Panc1 (cell line): ENCODE data around the gene C5AR1. TPM values are rescaled to one million over a fixed set of nuclear protein-coding genes. Genes with fewer than 3 reads are reported as not detected.
"Not testable (repeated sequence)": the region's sequence is repeated elsewhere in the genome, so short reads cannot be mapped to it uniquely, and the experiment has no call there.

Source experiments
- ATAC-seq: fragments of 200-7000 bp; cut with Tn5 transposase; 2 replicates; pipeline ENCODE4 v1.9.1; 2020; ENCODE audit warnings: mild to moderate bottlenecking, moderate library complexity
- BruUV-seq: library from RNA; stranded (reverse); fragments of 400-500 nt; replicated peaks from 2 replicates; lab custom pipeline; 2021; lab: Mats Ljungman, UMichigan
- CTCF ChIA-PET: fragments of 300-600 bp; sonication (Branson Sonifier 250); formaldehyde crosslinking; loops from one replicate; lab custom pipeline; 2022; ENCODE audit warnings: antibody characterized with exemption; lab: Charles Lee
- POLR2A ChIA-PET: fragments of 300-600 bp; sonication (Branson Sonifier 250); formaldehyde crosslinking; loops from one replicate; lab custom pipeline; 2022; ENCODE audit warnings: antibody characterized with exemption; lab: Charles Lee
- DNase-seq: peaks from one replicate; pipeline ENCODE4 v3.0.0-alpha.2; 2010; ENCODE audit warnings: low read depth, low spot score
- H3K27ac ChIP-seq: 2 replicates; pipeline ENCODE4 v1.5.1; 2011; ENCODE audit warnings: mild to moderate bottlenecking, low read length, inconsistent platforms
- H3K27me3 ChIP-seq: fragments of 200-500 bp; sonication (Bioruptor generic); 2 replicates; pipeline ENCODE4 v1.6.0; 2014; ENCODE audit warnings: low read length, inconsistent platforms; ENCODE audit not compliant: control insufficient read depth, insufficient read depth
- H3K36me3 ChIP-seq: fragments of 200-500 bp; sonication (Bioruptor generic); 2 replicates; pipeline ENCODE4 v1.5.1; 2014; ENCODE audit warnings: inconsistent platforms, mild to moderate bottlenecking, low read length, moderate library complexity; ENCODE audit not compliant: control insufficient read depth, insufficient read depth
- H3K4me1 ChIP-seq: 2 replicates; pipeline ENCODE4 v1.5.1; 2011; ENCODE audit warnings: inconsistent platforms, mild to moderate bottlenecking, low read length, moderate library complexity; ENCODE audit not compliant: control insufficient read depth, insufficient read depth
- H3K4me3 ChIP-seq, 2 experiments: 2 replicates each; pipeline ENCODE4 v1.5.1; 2011 to 2012; ENCODE audit warnings: low read depth in 2 of 2, low read length in 2 of 2, mild to moderate bottlenecking in 2 of 2, inconsistent platforms in 1 of 2, moderate library complexity in 1 of 2
- H3K9me3 ChIP-seq: fragments of 200-500 bp; sonication (Bioruptor generic); 2 replicates; pipeline ENCODE4 v1.5.1; 2014; ENCODE audit warnings: low read depth, mild to moderate bottlenecking, inconsistent platforms, low read length, moderate library complexity; ENCODE audit not compliant: control insufficient read depth, insufficient read depth
- CTCF ChIP-seq: fragments of 450-650 bp; IDR thresholded peaks from 2 replicates; pipeline ENCODE4 v1.5.1; 2017; ENCODE audit warnings: mild to moderate bottlenecking
- POLR2AphosphoS5 ChIP-seq: IDR thresholded peaks from 2 replicates; pipeline ENCODE4 v1.6.1; 2012; ENCODE audit warnings: mild to moderate bottlenecking, low read depth, low read length, moderate library complexity
- SIN3A ChIP-seq: IDR thresholded peaks from 2 replicates; pipeline ENCODE4 v1.6.1; 2012; ENCODE audit warnings: low read depth, mild to moderate bottlenecking, low read length, moderate library complexity, borderline replicate concordance; ENCODE audit not compliant: insufficient read depth
- TCF7L2 ChIP-seq: IDR thresholded peaks from 2 replicates; pipeline ENCODE4 v1.6.1; 2011; ENCODE audit warnings: mild to moderate bottlenecking, low read depth, low read length, inconsistent platforms
- in situ Hi-C: cut with HindIII; loops from 2 replicates; pipeline ENCODE4 v1.10.0; 2016; ENCODE audit warnings: low sequenced_read_pairs, low pct_unique_long_range_greater_than_20kb
- intact Hi-C: fragments of 100-400 bp; cut with micrococcal nuclease; formaldehyde crosslinking; loops from one replicate; pipeline ENCODE4 v1.10.0; 2022; ENCODE audit not compliant: unreplicated experiment
- total RNA-seq: library from RNA; stranded (reverse); gene quantifications from one replicate; pipeline ENCODE4 v1.2.1, GENCODE V29; 2021; ENCODE audit not compliant: unreplicated experiment
- TF ChIP-seq, protein P1 (sequence below), 2 experiments: IDR thresholded peaks; 2 replicates each; pipeline ENCODE4 v1.6.1; 2011 to 2012; ENCODE audit warnings: low read depth in 2 of 2, control low read depth in 1 of 2, low read length in 1 of 2, mild to moderate bottlenecking in 1 of 2, moderate library complexity in 1 of 2; ENCODE audit not compliant: insufficient read depth in 1 of 2

The C5AR1 gene
- total RNA-seq, 1 experiment from 2014 or later: 2.7 TPM

- TF ChIP-seq SIN3A (no peak), CTCF (no peak), TCF7L2 (no peak)
- TF ChIP-seq, protein P1, sequence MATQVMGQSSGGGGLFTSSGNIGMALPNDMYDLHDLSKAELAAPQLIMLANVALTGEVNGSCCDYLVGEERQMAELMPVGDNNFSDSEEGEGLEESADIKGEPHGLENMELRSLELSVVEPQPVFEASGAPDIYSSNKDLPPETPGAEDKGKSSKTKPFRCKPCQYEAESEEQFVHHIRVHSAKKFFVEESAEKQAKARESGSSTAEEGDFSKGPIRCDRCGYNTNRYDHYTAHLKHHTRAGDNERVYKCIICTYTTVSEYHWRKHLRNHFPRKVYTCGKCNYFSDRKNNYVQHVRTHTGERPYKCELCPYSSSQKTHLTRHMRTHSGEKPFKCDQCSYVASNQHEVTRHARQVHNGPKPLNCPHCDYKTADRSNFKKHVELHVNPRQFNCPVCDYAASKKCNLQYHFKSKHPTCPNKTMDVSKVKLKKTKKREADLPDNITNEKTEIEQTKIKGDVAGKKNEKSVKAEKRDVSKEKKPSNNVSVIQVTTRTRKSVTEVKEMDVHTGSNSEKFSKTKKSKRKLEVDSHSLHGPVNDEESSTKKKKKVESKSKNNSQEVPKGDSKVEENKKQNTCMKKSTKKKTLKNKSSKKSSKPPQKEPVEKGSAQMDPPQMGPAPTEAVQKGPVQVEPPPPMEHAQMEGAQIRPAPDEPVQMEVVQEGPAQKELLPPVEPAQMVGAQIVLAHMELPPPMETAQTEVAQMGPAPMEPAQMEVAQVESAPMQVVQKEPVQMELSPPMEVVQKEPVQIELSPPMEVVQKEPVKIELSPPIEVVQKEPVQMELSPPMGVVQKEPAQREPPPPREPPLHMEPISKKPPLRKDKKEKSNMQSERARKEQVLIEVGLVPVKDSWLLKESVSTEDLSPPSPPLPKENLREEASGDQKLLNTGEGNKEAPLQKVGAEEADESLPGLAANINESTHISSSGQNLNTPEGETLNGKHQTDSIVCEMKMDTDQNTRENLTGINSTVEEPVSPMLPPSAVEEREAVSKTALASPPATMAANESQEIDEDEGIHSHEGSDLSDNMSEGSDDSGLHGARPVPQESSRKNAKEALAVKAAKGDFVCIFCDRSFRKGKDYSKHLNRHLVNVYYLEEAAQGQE (IDR thresholded peaks at IDR 0.05; ENCODE audit: insufficient read depth in 1 of 2, low read depth in 2 of 2, low read length in 1 of 2): no peak
- intact Hi-C loops (no loop called here), in situ Hi-C loops (no loop called here)
- Histone ChIP-seq H3K9me3 (no peaks in the 10 kb centered on the region), H3K4me3 (no peak overlapping the region), H3K4me1 (no peaks in the 10 kb centered on the region), H3K27ac (no peak overlapping the region), H3K36me3 (peaks cover 7% of the 10 kb centered on the region), H3K27me3 (no peaks in the 10 kb centered on the region)
- CTCF ChIA-PET: no interaction called here
- POLR2A ChIA-PET: no interaction called here
- ATAC-seq: peak; percentile 72; the same call in 1 of the 2 replicates
- TSS peak; percentile 74 for BruUV-seq
- DNase-seq: no peak
Measured at GRCh38 chr19:47363758-47364531, 54.3 kb downstream of the C5AR1 start.

DNA sequence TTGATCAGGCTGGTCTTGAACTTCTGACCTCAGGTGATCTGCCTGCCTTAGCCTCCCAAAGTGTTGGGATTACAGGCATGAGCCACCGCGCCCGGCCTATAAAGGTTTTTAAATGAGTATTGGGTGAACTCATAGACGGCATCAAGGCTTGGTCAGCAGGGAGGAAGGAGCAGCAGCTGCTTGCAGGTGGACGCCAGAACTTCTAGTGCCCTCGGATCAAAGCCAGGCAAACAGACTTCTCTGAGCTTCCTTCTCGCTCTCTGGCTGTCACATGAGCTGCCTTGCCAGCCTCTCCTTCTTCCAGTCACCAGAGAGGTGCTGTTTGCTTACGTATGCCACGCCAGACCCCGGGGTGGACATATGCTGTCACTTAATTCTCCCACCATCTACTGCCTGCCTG lies 55.8 kb downstream of the C5AR1 start:
- H3K4me3 ChIP-seq, H3K27ac ChIP-seq, H3K27me3 ChIP-seq, intact Hi-C loops, in situ Hi-C loops, DNase-seq, H3K4me1 ChIP-seq, H3K36me3 ChIP-seq, BruUV-seq, H3K9me3 ChIP-seq, CTCF ChIA-PET, ATAC-seq: not testable (repeated sequence)
- POLR2A ChIA-PET: interaction anchor here (0.6 kb wide), 1 partner anchor 17 kb away, joined by 7 read pairs; the partner anchor contains the start of gene DHX34

GRCh38 chr19:47370045-47370611 lies 60.5 kb downstream of the C5AR1 start:
- H3K27ac ChIP-seq: no peak overlapping the region
- H3K27me3 ChIP-seq: no peaks in the 10 kb centered on the region
- no peak for ATAC-seq
- in situ Hi-C loops: no loop called here
- POLR2A ChIA-PET: interaction anchor here (0.5 kb wide), 1 partner anchor 65 kb away, joined by 3 read pairs; no protein-coding TSS in a partner anchor
- no peaks in the 10 kb centered on the region for H3K4me1 ChIP-seq
- H3K36me3 ChIP-seq: no peaks in the 10 kb centered on the region
- TF ChIP-seq TCF7L2: no peak
- TF ChIP-seq SIN3A: no peak
- TF ChIP-seq, protein P1 (IDR thresholded peaks at IDR 0.05; ENCODE audit: insufficient read depth in 1 of 2, low read depth in 2 of 2, low read length in 1 of 2): no peak
- no peak for TF ChIP-seq POLR2AphosphoS5
- no peak for TF ChIP-seq CTCF
- intact Hi-C loops: no loop called here
- no peak for DNase-seq
- BruUV-seq: no TSS peak
- H3K9me3 ChIP-seq: no peaks in the 10 kb centered on the region
- CTCF ChIA-PET: interaction anchor here (0.6 kb wide), 1 partner anchor 21 kb away, joined by 4 read pairs; the partner anchor contains the start of gene DHX34
- no peak overlapping the region for H3K4me3 ChIP-seq
